Measurements from ENCODE around the gene HELB. TPM values are rescaled to one million over a fixed set of nuclear protein-coding genes. Genes with fewer than 3 reads are reported as not detected.

The HELB gene
- total RNA-seq, 6 donors from 2014 or later = 2.0 to 16.4 (median 4.3) TPM

GRCh38 chr12:66319266-66319954, 17.1 kb downstream of the HELB start:
- DNase-seq = no peak
- peaks cover 0 to 18% (median 2%) of the 10 kb centered on the region in 4 donors for H3K36me3 ChIP-seq
- H3K4me3 ChIP-seq = no peak overlapping the region
- no peaks in the 10 kb centered on the region for H3K9me3 ChIP-seq
- 67 to 81% methylated on average over 4 of the region's 4 CpGs for WGBS, 2 donors
- H3K27me3 ChIP-seq = no peaks in the 10 kb centered on the region
- ATAC-seq (ENCODE audit: low FRiP score in 2 of 2) = no peak
- no peak overlapping the region for H3K27ac ChIP-seq
- no peak for TF ChIP-seq POLR2AphosphoS5 (IDR thresholded peaks at IDR 0.05)
- TF ChIP-seq POLR2A (IDR thresholded peaks at IDR 0.05) = no peak
- no peaks in the 10 kb centered on the region for H3K4me1 ChIP-seq

- Histone ChIP-seq H3K36me3 (peaks cover 0 to 21% (median 2%) of the 10 kb centered on the region in 4 donors), H3K9me3 (no peaks in the 10 kb centered on the region), H3K4me3 (no peak overlapping the region), H3K4me1 (no peaks in the 10 kb centered on the region), H3K27ac (peak overlapping the region in 1 of 4 donors; percentile 41), H3K27me3 (no peaks in the 10 kb centered on the region)
- ATAC-seq (ENCODE audit: low FRiP score in 2 of 2) (no peak), DNase-seq (no peak)
- 96 to 99% methylated on average over 3 of the region's 3 CpGs for WGBS, 2 donors
- no peak for TF ChIP-seq EP300 (IDR thresholded peaks at IDR 0.05)
- no peak for TF ChIP-seq CTCF (IDR thresholded peaks at IDR 0.05)
- TF ChIP-seq POLR2AphosphoS5 (IDR thresholded peaks at IDR 0.05) = no peak
- no peak for TF ChIP-seq POLR2A (IDR thresholded peaks at IDR 0.05)
Observed at GRCh38 chr12:66320996-66321395, 18.7 kb downstream of the HELB start.

- Histone ChIP-seq H3K36me3 (peaks cover 0 to 24% (median 4%) of the 10 kb centered on the region in 4 donors), H3K27me3 (no peaks in the 10 kb centered on the region), H3K4me1 (no peaks in the 10 kb centered on the region), H3K9me3 (no peaks in the 10 kb centered on the region), H3K27ac (peak overlapping the region in 1 of 4 donors; percentile 41), H3K4me3 (no peak overlapping the region)
- TF ChIP-seq CTCF (IDR thresholded peaks at IDR 0.05) (no peak), POLR2AphosphoS5 (IDR thresholded peaks at IDR 0.05) (no peak), EP300 (IDR thresholded peaks at IDR 0.05) (no peak), POLR2A (IDR thresholded peaks at IDR 0.05) (no peak)
- DNase-seq = no peak
- ATAC-seq (ENCODE audit: low FRiP score in 2 of 2) = no peak
Observed at GRCh38 chr12:66321435-66321834, 19.1 kb downstream of the HELB start.

- Histone ChIP-seq H3K4me3 (no peak overlapping the region), H3K27ac (no peak overlapping the region), H3K4me1 (no peaks in the 10 kb centered on the region), H3K9me3 (no peaks in the 10 kb centered on the region), H3K36me3 (peaks cover 0 to 28% (median 4%) of the 10 kb centered on the region in 4 donors), H3K27me3 (no peaks in the 10 kb centered on the region)
- DNase-seq = no peak
- WGBS, 2 donors = 92 to 96% methylated on average over 1 of the region's 1 CpG
- no peak for ATAC-seq (ENCODE audit: low FRiP score in 2 of 2)
- TF ChIP-seq POLR2AphosphoS5 (IDR thresholded peaks at IDR 0.05) (no peak), POLR2A (IDR thresholded peaks at IDR 0.05) (no peak)
Observed at GRCh38 chr12:66323017-66323416, 20.7 kb downstream of the HELB start.

GRCh38 chr12:66329941-66330340, 27.6 kb downstream of the HELB start:
- Histone ChIP-seq H3K9me3 (no peaks in the 10 kb centered on the region), H3K27me3 (no peaks in the 10 kb centered on the region), H3K36me3 (peaks cover 0 to 28% (median 2%) of the 10 kb centered on the region in 4 donors), H3K27ac (no peak overlapping the region), H3K4me1 (no peaks in the 10 kb centered on the region), H3K4me3 (no peak overlapping the region)
- no peak for ATAC-seq (ENCODE audit: low FRiP score in 2 of 2)
- TF ChIP-seq POLR2AphosphoS5 (IDR thresholded peaks at IDR 0.05) (no peak), CTCF (IDR thresholded peaks at IDR 0.05) (no peak), POLR2A (IDR thresholded peaks at IDR 0.05) (no peak), EP300 (IDR thresholded peaks at IDR 0.05) (no peak)
- WGBS, 2 donors = 89 to 92% methylated on average over 5 of the region's 5 CpGs
- DNase-seq = no peak

- H3K27ac ChIP-seq = no peak overlapping the region
Observed at GRCh38 chr12:66331016-66331415, 28.7 kb downstream of the HELB start.

More at GRCh38 chr12:66331016-66331415, 28.7 kb downstream of the HELB start:
- no peak overlapping the region for H3K4me3 ChIP-seq
- no peaks in the 10 kb centered on the region for H3K4me1 ChIP-seq
- whole genome bisulfite sequencing, 2 donors = 91 to 92% methylated on average over 13 of the region's 13 CpGs
- H3K36me3 ChIP-seq = peaks cover 0 to 24% (median 1%) of the 10 kb centered on the region in 4 donors
- ATAC-seq (ENCODE audit: low FRiP score in 2 of 2) (no peak), DNase-seq (peak in 1 of 2 donors; percentile 56)
- H3K9me3 ChIP-seq = no peaks in the 10 kb centered on the region
- TF ChIP-seq CTCF (IDR thresholded peaks at IDR 0.05) (no peak), EP300 (IDR thresholded peaks at IDR 0.05) (no peak), POLR2A (IDR thresholded peaks at IDR 0.05) (no peak), POLR2AphosphoS5 (IDR thresholded peaks at IDR 0.05) (no peak)
- no peaks in the 10 kb centered on the region for H3K27me3 ChIP-seq

All from upper lobe of left lung (tissue), 6 donors.